GM12878 (cell line): ENCODE measurements around the gene SPAAR. TPM values are rescaled to one million over a fixed set of nuclear protein-coding genes. Genes with fewer than 3 reads are reported as not detected.

ENCODE experiments used
- ATAC-seq: fragments of 200-7000 bp; cut with Tn5 transposase; 3 replicates; pipeline ENCODE4 v1.9.1; 2020; ENCODE audit warnings: mild to moderate bottlenecking, moderate library complexity
- BruUV-seq: library from RNA; stranded (reverse); fragments of 400-500 nt; replicated peaks from 2 replicates; lab custom pipeline; 2021; lab: Mats Ljungman, UMichigan
- CTCF ChIA-PET: fragments of 300-600 bp; sonication (Branson Sonifier 250); formaldehyde crosslinking; extraction: SDS; loops from one replicate; lab custom pipeline; 2021; ENCODE audit warnings: inconsistent platforms; lab: Yijun Ruan, JAX
- POLR2A ChIA-PET: fragments of 350-600 bp; formaldehyde crosslinking; extraction: SDS; loops from one replicate; lab custom pipeline; 2021; ENCODE audit warnings: inconsistent platforms; lab: Charles Lee
- RAD21 ChIA-PET: fragments of 300-600 bp; sonication (Branson Sonifier 250); formaldehyde crosslinking; loops from one replicate; lab custom pipeline; 2023; ENCODE audit warnings: antibody characterized with exemption; ENCODE audit not compliant: unreplicated experiment; lab: Charles Lee
- SMC1A ChIA-PET: fragments of 300-600 bp; sonication (Branson Sonifier 250); formaldehyde crosslinking; loops from one replicate; lab custom pipeline; 2023; ENCODE audit not compliant: unreplicated experiment, uncharacterized antibody; lab: Charles Lee
- DNase-seq: peaks from one replicate; pipeline ENCODE4 v3.0.0-alpha.2; 2011; ENCODE audit warnings: low read depth, low spot score
- FAIRE-seq: peaks from 3 replicates; lab custom pipeline; 2011; peaks lifted over from hg19 to GRCh38; lab: Jason Lieb, UNC
- H2AFZ ChIP-seq: 2 replicates; pipeline ENCODE4 v1.6.0; 2011; ENCODE audit warnings: low read depth, low read length, control low read depth; ENCODE audit not compliant: control insufficient read depth
- H3K27ac ChIP-seq: 2 replicates; pipeline ENCODE4 v1.5.1; 2011; ENCODE audit warnings: control low read depth; ENCODE audit not compliant: control insufficient read depth, insufficient read depth
- H3K27me3 ChIP-seq, 2 experiments: replicated peaks in 1 of 2; 2 replicates each; pipeline versions ENCODE4 v1.6.0 to v1.6.1; 2011; ENCODE audit warnings: low read length in 1 of 2; ENCODE audit not compliant: control insufficient read depth in 2 of 2, insufficient read depth in 2 of 2
- H3K36me3 ChIP-seq, 2 experiments: 2 replicates each; pipeline ENCODE4 v1.5.1; 2011; ENCODE audit warnings: low read length in 1 of 2; ENCODE audit not compliant: control insufficient read depth in 2 of 2, insufficient read depth in 2 of 2
- H3K4me1 ChIP-seq: 2 replicates; pipeline ENCODE4 v1.6.1; 2011; ENCODE audit warnings: mild to moderate bottlenecking, low read length, moderate library complexity, mixed read lengths; ENCODE audit not compliant: control insufficient read depth, insufficient read depth
- H3K4me2 ChIP-seq: 2 replicates; pipeline ENCODE4 v1.6.0; 2011; ENCODE audit warnings: control low read depth; ENCODE audit not compliant: control insufficient read depth, insufficient read depth
- H3K4me3 ChIP-seq: fragments of 200-600 bp; sonication (generic); 2 replicates; pipeline ENCODE4 v1.5.1; 2016
- H3K79me2 ChIP-seq: 2 replicates; pipeline ENCODE4 v1.6.0; 2011; ENCODE audit warnings: low read length; ENCODE audit not compliant: control insufficient read depth, insufficient read depth
- H3K9ac ChIP-seq: 2 replicates; pipeline ENCODE4 v1.8.0; 2011; ENCODE audit warnings: low read length, control low read depth, mixed read lengths; ENCODE audit not compliant: control insufficient read depth, insufficient read depth
- H3K9me3 ChIP-seq: replicated peaks from 3 replicates; pipeline ENCODE4 v1.5.1; 2011; ENCODE audit warnings: mild to moderate bottlenecking, low read length; ENCODE audit not compliant: control insufficient read depth, insufficient read depth
- H4K20me1 ChIP-seq: 2 replicates; pipeline ENCODE4 v1.6.0; 2011; ENCODE audit not compliant: control insufficient read depth, insufficient read depth
- BHLHE40 ChIP-seq, 2 experiments: fragments of 450-650 bp in 1 of 2; IDR thresholded peaks; 2 replicates each; pipeline ENCODE4 v1.6.1; 2011 to 2017; ENCODE audit warnings: low read depth in 2 of 2, borderline replicate concordance in 1 of 2, improper control_type of control experiment in 1 of 2, low read length in 1 of 2, mild to moderate bottlenecking in 1 of 2
- ESRRA ChIP-seq: IDR thresholded peaks from 2 replicates; pipeline ENCODE4 v1.6.1; 2012; ENCODE audit warnings: mild to moderate bottlenecking, low read length, improper control_type of control experiment
- IRF4 ChIP-seq: IDR thresholded peaks from 2 replicates; pipeline ENCODE4 v1.6.1; 2011; ENCODE audit warnings: low read depth, low read length
- NR2C1 ChIP-seq: fragments of 450-650 bp; IDR thresholded peaks from 2 replicates; pipeline ENCODE4 v1.6.1; 2017; ENCODE audit warnings: antibody characterized with exemption, mild to moderate bottlenecking, moderate library complexity
- RAD21 ChIP-seq: IDR thresholded peaks from 2 replicates; pipeline ENCODE4 v1.6.1; 2011; ENCODE audit warnings: mild to moderate bottlenecking, low read depth, low read length, moderate library complexity; ENCODE audit not compliant: insufficient read depth
- RELA ChIP-seq: fragments of 450-650 bp; IDR thresholded peaks from 2 replicates; pipeline ENCODE4 v1.8.0; 2014; ENCODE audit warnings: borderline replicate concordance; ENCODE audit not compliant: partially characterized antibody
- SMC3 ChIP-seq: IDR thresholded peaks from 2 replicates; pipeline ENCODE4 v1.6.1; 2011; ENCODE audit warnings: low read length, improper control_type of control experiment, borderline replicate concordance
- SUZ12 ChIP-seq: fragments of 200-600 bp; sonication (generic); IDR thresholded peaks from one replicate; pipeline ENCODE4 v1.6.1; 2018; ENCODE audit warnings: antibody characterized with exemption, mild to moderate bottlenecking; ENCODE audit not compliant: unreplicated experiment
- TBL1XR1 ChIP-seq: IDR thresholded peaks from 2 replicates; pipeline ENCODE4 v1.6.1; 2012; ENCODE audit warnings: low read depth, low read length, improper control_type of control experiment
- TCF12 ChIP-seq: IDR thresholded peaks from 2 replicates; pipeline ENCODE4 v1.6.1; 2011; ENCODE audit warnings: low read depth, mild to moderate bottlenecking, low read length
- YY1 ChIP-seq: IDR thresholded peaks from 2 replicates; pipeline ENCODE4 v1.6.1; 2011; ENCODE audit warnings: low read depth, mild to moderate bottlenecking, low read length
- ZZZ3 ChIP-seq: IDR thresholded peaks from 2 replicates; pipeline ENCODE4 v1.6.1; 2011; ENCODE audit warnings: low read depth; ENCODE audit not compliant: control insufficient read depth, insufficient read length
- WGBS: methylation state at CpG from one replicate; pipeline ENCODE4 v1.1.6; 2016; ENCODE audit warnings: low lambda C conversion rate; ENCODE audit not compliant: insufficient replicate concordance, insufficient coverage; ENCODE audit errors: missing lambda C conversion rate; 5-methylcytosine and 5-hydroxymethylcytosine counted together
- in situ Hi-C: fragments of 300-500 bp; cut with MboI; formaldehyde crosslinking; loops from 9 replicates; pipeline ENCODE4 v1.14.3; 2018; ENCODE audit warnings: mixed read lengths
- intact Hi-C: fragments of 100-400 bp; cut with micrococcal nuclease; formaldehyde crosslinking; loops from one replicate; pipeline ENCODE4 v1.14.2; 2022; ENCODE audit not compliant: unreplicated experiment
- polyA plus RNA-seq, 11 experiments: library from polyadenylated mRNA; depleted of rRNA in 4 of 11; unstranded in 6 of 11; stranded (reverse) in 5 of 11; fragments of >200 nt; fragmentation: Nextera tagmentation in 4 of 11; fragmentation: Illumina TruSeq in 1 of 11; extraction: Ambion mirVana in 4 of 11; extraction: Trizol in 1 of 11; gene quantifications; 1 replicate in 1 of 11; 2 replicates in 10 of 11; pipeline versions ENCODE4 v1.2.1 to v1.2.3, GENCODE V29; 2011 to 2016; ENCODE audit warnings: inconsistent platforms in 2 of 11, missing spikeins in 2 of 11, low read depth in 1 of 11
- total RNA-seq, 4 experiments: library from RNA; depleted of rRNA in 3 of 4; stranded (reverse); fragments of >200 nt in 3 of 4; fragmentation: Illumina TruSeq in 1 of 4; extraction: Trizol in 1 of 4; gene quantifications; 2 replicates each; pipeline versions ENCODE4 v1.2.1 to v1.2.3, GENCODE V29; 2013 to 2021
- TF ChIP-seq, protein P1 (sequence below), 3 experiments: IDR thresholded peaks in 2 of 3; conservative IDR thresholded peaks in 1 of 3; 2 replicates each; pipeline ENCODE4 v1.5.1; 2011; ENCODE audit warnings: low read depth in 3 of 3, low read length in 3 of 3, mild to moderate bottlenecking in 3 of 3, control low read depth in 2 of 3, moderate library complexity in 2 of 3, inconsistent platforms in 1 of 3, mixed read lengths in 1 of 3; ENCODE audit not compliant: control insufficient read depth in 2 of 3, insufficient read depth in 1 of 3; ENCODE audit errors: extremely low read depth in 1 of 3
- TF ChIP-seq, protein P2 (sequence below): IDR thresholded peaks from 2 replicates; pipeline ENCODE4 v1.6.1; 2011; ENCODE audit warnings: low read depth, mild to moderate bottlenecking, low read length, moderate library complexity, borderline replicate concordance; ENCODE audit errors: extremely low read depth
- TF ChIP-seq, protein P3 (sequence below): IDR thresholded peaks from 2 replicates; pipeline ENCODE4 v1.6.1; 2012; ENCODE audit warnings: low read depth, low read length, improper control_type of control experiment

Gene SPAAR
- total and polyA plus RNA-seq, 10 of the 15 experiments (the other 5 are each of a cell fraction or from before 2014, with no cell fraction given), result not detected

GRCh38 chr9:35882263-35882848, 26.9 kb upstream of the SPAAR start:
- ChIA-PET POLR2A (interaction anchor here (0.5 to 2.3 kb wide), 3 partner anchors 56 to 119 kb away, joined by 4 to 11 read pairs (median 4); no protein-coding TSS in a partner anchor), SMC1A (interaction anchor here (0.5 to 3.0 kb wide), 40 partner anchors 10 to 223 kb away, joined by 3 to 117 read pairs (median 5); partner anchors contain the start of genes ARHGEF39, FAM221B, OR13J1 and SPAG8), RAD21 (interaction anchor here (0.7 to 6.2 kb wide), 28 partner anchors 9 to 278 kb away, joined by 3 to 138 read pairs (median 5); partner anchors contain the start of genes CREB3, FAM221B, GBA2 and HINT2), CTCF (interaction anchor here (0.7 to 6.6 kb wide), 48 partner anchors 9 to 278 kb away, joined by 3 to 292 read pairs (median 6); partner anchors contain the start of genes CREB3, FAM221B, GBA2 and HINT2)
- H3K27ac ChIP-seq, result no peak overlapping the region
- no peaks in the 10 kb centered on the region for H3K4me1 ChIP-seq
- H3K4me3 ChIP-seq, result no peak overlapping the region
- no peak overlapping the region for H2AFZ ChIP-seq
- no peaks in the 10 kb centered on the region for H3K36me3 ChIP-seq
- H4K20me1 ChIP-seq, result no peaks in the 10 kb centered on the region
- H3K27me3 ChIP-seq, result no peaks in the 10 kb centered on the region
- peak; percentile 20 for DNase-seq
- no peak for TF ChIP-seq SUZ12
- TF ChIP-seq, protein P1, sequence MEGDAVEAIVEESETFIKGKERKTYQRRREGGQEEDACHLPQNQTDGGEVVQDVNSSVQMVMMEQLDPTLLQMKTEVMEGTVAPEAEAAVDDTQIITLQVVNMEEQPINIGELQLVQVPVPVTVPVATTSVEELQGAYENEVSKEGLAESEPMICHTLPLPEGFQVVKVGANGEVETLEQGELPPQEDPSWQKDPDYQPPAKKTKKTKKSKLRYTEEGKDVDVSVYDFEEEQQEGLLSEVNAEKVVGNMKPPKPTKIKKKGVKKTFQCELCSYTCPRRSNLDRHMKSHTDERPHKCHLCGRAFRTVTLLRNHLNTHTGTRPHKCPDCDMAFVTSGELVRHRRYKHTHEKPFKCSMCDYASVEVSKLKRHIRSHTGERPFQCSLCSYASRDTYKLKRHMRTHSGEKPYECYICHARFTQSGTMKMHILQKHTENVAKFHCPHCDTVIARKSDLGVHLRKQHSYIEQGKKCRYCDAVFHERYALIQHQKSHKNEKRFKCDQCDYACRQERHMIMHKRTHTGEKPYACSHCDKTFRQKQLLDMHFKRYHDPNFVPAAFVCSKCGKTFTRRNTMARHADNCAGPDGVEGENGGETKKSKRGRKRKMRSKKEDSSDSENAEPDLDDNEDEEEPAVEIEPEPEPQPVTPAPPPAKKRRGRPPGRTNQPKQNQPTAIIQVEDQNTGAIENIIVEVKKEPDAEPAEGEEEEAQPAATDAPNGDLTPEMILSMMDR (IDR thresholded peaks at IDR 0.05 in 2 of 3, conservative IDR thresholded peaks at IDR 0.05 in 1 of 3; ENCODE audit: control insufficient read depth in 2 of 3, extremely low read depth in 1 of 3, insufficient read depth in 1 of 3, low read depth in 3 of 3, low read length in 3 of 3), result peak; percentile 93 to 96 (median 93)
- TF ChIP-seq RAD21, result peak; percentile 97
- TF ChIP-seq TBL1XR1, result 0 out of 2 replicates have a peak, but pooled peaks have one; percentile 18
- peak; percentile 49 for TF ChIP-seq RELA
- TF ChIP-seq, protein P2, sequence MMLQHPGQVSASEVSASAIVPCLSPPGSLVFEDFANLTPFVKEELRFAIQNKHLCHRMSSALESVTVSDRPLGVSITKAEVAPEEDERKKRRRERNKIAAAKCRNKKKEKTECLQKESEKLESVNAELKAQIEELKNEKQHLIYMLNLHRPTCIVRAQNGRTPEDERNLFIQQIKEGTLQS, result no peak
- peak; percentile 100 for TF ChIP-seq SMC3
- no peak for TF ChIP-seq ZZZ3
- TF ChIP-seq, protein P3, sequence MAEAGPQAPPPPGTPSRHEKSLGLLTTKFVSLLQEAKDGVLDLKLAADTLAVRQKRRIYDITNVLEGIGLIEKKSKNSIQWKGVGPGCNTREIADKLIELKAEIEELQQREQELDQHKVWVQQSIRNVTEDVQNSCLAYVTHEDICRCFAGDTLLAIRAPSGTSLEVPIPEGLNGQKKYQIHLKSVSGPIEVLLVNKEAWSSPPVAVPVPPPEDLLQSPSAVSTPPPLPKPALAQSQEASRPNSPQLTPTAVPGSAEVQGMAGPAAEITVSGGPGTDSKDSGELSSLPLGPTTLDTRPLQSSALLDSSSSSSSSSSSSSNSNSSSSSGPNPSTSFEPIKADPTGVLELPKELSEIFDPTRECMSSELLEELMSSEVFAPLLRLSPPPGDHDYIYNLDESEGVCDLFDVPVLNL, result no peak
- 0 out of 4 replicates have a peak, but pooled peaks of 1 of the 2 experiments have one; percentile 10 for TF ChIP-seq BHLHE40 (IDR thresholded peaks at IDR 0.05; ENCODE audit: borderline replicate concordance in 1 of 2, low read depth in 2 of 2, low read length in 1 of 2)
- no peak for TF ChIP-seq ESRRA
- TF ChIP-seq TCF12, result no peak
- TF ChIP-seq NR2C1, result no peak
- TF ChIP-seq YY1, result peak; percentile 73
- TF ChIP-seq IRF4, result no peak
- peak; percentile 83 for ATAC-seq
- H3K4me2 ChIP-seq, result no peak overlapping the region
- no peaks in the 10 kb centered on the region for H3K79me2 ChIP-seq
- intact Hi-C loops (loop anchor here (1.0 to 5.0 kb wide), 3 partner anchors 56 to 145 kb away; no protein-coding TSS in a partner anchor), in situ Hi-C loops (loop anchor here (5.0 kb wide), 1 partner anchor 95 kb away; no protein-coding TSS in a partner anchor)
- no TSS peak for BruUV-seq
- peak; percentile 98 for FAIRE-seq
- H3K9ac ChIP-seq, result no peak overlapping the region
- peaks cover 3% of the 10 kb centered on the region; the same call in 1 of the 3 replicates for H3K9me3 ChIP-seq
- 0% methylated on average over 4 of the region's 4 CpGs for WGBS
